Bronchial epithelial cell (primary cell): ENCODE results near the gene SRGN. TPM values are rescaled to one million over a fixed set of nuclear protein-coding genes. Genes with fewer than 3 reads are reported as not detected.

Experiments used
- DNase-seq: peaks from one replicate; pipeline ENCODE4 v3.0.0-alpha.2; 2010; ENCODE audit warnings: low read depth
- FAIRE-seq: peaks from 2 replicates; lab custom pipeline; 2011; peaks lifted over from hg19 to GRCh38; lab: Jason Lieb, UNC
- H3K27me3 ChIP-seq: 2 replicates; pipeline ENCODE4 v1.5.1; 2011; ENCODE audit warnings: low read length; ENCODE audit not compliant: control insufficient read depth, insufficient read depth
- H3K36me3 ChIP-seq: 2 replicates; pipeline ENCODE4 v1.5.1; 2011; ENCODE audit warnings: low read length; ENCODE audit not compliant: control insufficient read depth, insufficient read depth
- H3K4me3 ChIP-seq: 2 replicates; pipeline ENCODE4 v1.5.1; 2011; ENCODE audit warnings: mild to moderate bottlenecking, low read depth, low read length, control low read depth
- CTCF ChIP-seq: IDR thresholded peaks from 2 replicates; pipeline ENCODE4 v1.5.1; 2011; ENCODE audit warnings: mild to moderate bottlenecking, moderate library complexity, low read length, control low read depth, inconsistent platforms; ENCODE audit not compliant: insufficient read depth, severe bottlenecking
- total RNA-seq: library from RNA; depleted of rRNA; stranded (reverse); fragments of >200 nt; gene quantifications from 2 replicates; pipeline ENCODE4 v1.2.1, GENCODE V29; 2014

The SRGN gene
- total RNA-seq, 1 donor from 2014 or later: 0.26 TPM

- no peaks in the 10 kb centered on the region for H3K36me3 ChIP-seq
- H3K4me3 ChIP-seq: no peak overlapping the region
- H3K27me3 ChIP-seq: peaks cover 1% of the 10 kb centered on the region
- DNase-seq: no peak
- no peak for FAIRE-seq
- TF ChIP-seq CTCF: no peak
Observed at GRCh38 chr10:69064762-69065328, 23.1 kb upstream of the SRGN start.

GRCh38 chr10:69065406-69066361 is 22.2 kb upstream of the SRGN start:
- TF ChIP-seq CTCF: no peak
- DNase-seq (peak; percentile 67), FAIRE-seq (no peak)
- Histone ChIP-seq H3K27me3 (peaks cover 1% of the 10 kb centered on the region), H3K4me3 (no peak overlapping the region), H3K36me3 (no peaks in the 10 kb centered on the region)

DNA sequence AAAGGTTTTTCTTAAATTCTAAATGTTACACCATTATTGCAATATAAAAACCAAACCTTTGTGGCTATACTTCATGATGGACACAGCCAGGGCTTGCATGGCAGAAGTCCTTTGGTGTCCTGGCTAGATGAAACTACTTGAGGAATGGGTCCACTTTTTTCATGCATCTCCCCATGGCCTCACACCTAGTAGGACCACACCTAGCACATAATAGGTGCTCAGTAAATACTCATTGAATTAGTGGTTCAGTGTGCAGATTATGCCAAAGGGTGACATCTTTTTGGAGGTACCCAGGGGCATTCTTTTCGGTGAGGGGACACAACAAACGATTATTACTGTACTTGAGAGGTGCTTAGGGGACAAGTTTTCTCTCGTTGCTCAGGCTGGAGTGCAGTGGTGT is 20.7 kb upstream of the SRGN start:
- Histone ChIP-seq H3K36me3 (no peaks in the 10 kb centered on the region), H3K4me3 (no peak overlapping the region), H3K27me3 (peaks cover 1% of the 10 kb centered on the region)
- DNase-seq (no peak), FAIRE-seq (no peak)
- no peak for TF ChIP-seq CTCF

DNA sequence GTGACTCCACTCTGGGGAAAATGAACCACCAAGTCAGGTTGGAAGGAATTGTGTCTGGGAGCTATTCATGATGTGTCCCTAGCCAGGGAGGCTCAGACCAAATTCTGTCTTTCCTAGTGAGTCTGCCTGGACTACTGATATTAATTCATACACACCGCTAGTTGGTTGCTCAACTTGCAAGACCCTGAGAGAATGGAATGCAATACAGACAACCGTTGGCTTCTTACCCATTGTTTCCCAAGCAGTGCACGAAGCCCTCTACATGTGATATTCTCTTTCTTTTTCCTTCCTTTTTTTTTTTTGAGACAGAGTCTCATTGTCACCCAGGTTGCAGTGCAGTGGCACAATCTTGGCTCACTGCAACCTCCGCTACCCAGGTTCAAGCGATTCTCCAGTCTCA is 19.4 kb upstream of the SRGN start:
- H3K27me3 ChIP-seq: no peaks in the 10 kb centered on the region
- no peak for FAIRE-seq

More for the DNA sequence above, 19.4 kb upstream of the SRGN start:
- no peak for TF ChIP-seq CTCF
- no peaks in the 10 kb centered on the region for H3K36me3 ChIP-seq
- H3K4me3 ChIP-seq: no peak overlapping the region
- DNase-seq: no peak
